T1000 (cell line): ENCODE measurements around the gene GRID2.
"Not testable (repeated sequence)": the region's sequence is repeated elsewhere in the genome, so short reads cannot be mapped to it uniquely, and the experiment has no call there.

Experiments
- DNase-seq: peaks from one replicate; lab custom pipeline; 2025; ENCODE audit warnings: mixed read lengths; lab: John Stamatoyannopoulos, UW

Gene GRID2

GRCh38 chr4:92303621-92304027 lies at the start of gene GRID2:
Gene GRID2 (plus strand): TSS chr4:92303966.
- DNase-seq: peak; percentile 56

GRCh38 chr4:92253986-92254671 lies 49.6 kb upstream of the GRID2 start:
- no peak for DNase-seq

- no peak for DNase-seq
Measured at GRCh38 chr4:92254767-92255442, 48.9 kb upstream of the GRID2 start.

GRCh38 chr4:92255920-92256244 lies 47.9 kb upstream of the GRID2 start:
- DNase-seq: no peak

- no peak for DNase-seq
Measured at GRCh38 chr4:92257931-92258857, 45.6 kb upstream of the GRID2 start.

GRCh38 chr4:92261256-92261655 lies 42.5 kb upstream of the GRID2 start:
- DNase-seq: no peak

GRCh38 chr4:92262371-92262770 lies 41.4 kb upstream of the GRID2 start:
- DNase-seq: no peak

- DNase-seq: no peak
Measured at GRCh38 chr4:92263010-92263409, 40.8 kb upstream of the GRID2 start.

- DNase-seq: no peak
Measured at GRCh38 chr4:92263575-92263974, 40.2 kb upstream of the GRID2 start.

- DNase-seq: no peak
Measured at GRCh38 chr4:92264163-92264562, 39.6 kb upstream of the GRID2 start.

GRCh38 chr4:92265021-92265420 lies 38.7 kb upstream of the GRID2 start:
- no peak for DNase-seq

GRCh38 chr4:92265798-92266197 lies 38.0 kb upstream of the GRID2 start:
- DNase-seq: no peak

GRCh38 chr4:92266521-92266920 lies 37.2 kb upstream of the GRID2 start:
- no peak for DNase-seq

- no peak for DNase-seq
Measured at GRCh38 chr4:92268642-92269041, 35.1 kb upstream of the GRID2 start.

GRCh38 chr4:92270908-92271307 lies 32.9 kb upstream of the GRID2 start:
- DNase-seq: no peak

- not testable (repeated sequence) for DNase-seq
Measured at GRCh38 chr4:92271551-92271950, 32.2 kb upstream of the GRID2 start.

GRCh38 chr4:92277057-92277881 lies 26.5 kb upstream of the GRID2 start:
- DNase-seq: not testable (repeated sequence)

GRCh38 chr4:92279296-92279695 lies 24.5 kb upstream of the GRID2 start:
- no peak for DNase-seq

- DNase-seq: no peak
Measured at GRCh38 chr4:92299152-92299551, 4.6 kb upstream of the GRID2 start.

- no peak for DNase-seq
Measured at GRCh38 chr4:92304121-92304520, 355 bp downstream of the GRID2 start.

GRCh38 chr4:92304606-92305005 lies 840 bp downstream of the GRID2 start:
- no peak for DNase-seq
